Testis (tissue), 3 donors: Measurements from ENCODE around the gene LARGE1. TPM values are rescaled to one million over a fixed set of nuclear protein-coding genes. Genes with fewer than 3 reads are reported as not detected.

Source experiments
- DNase-seq: peaks from one replicate; pipeline ENCODE4 v3.0.0-alpha.2; 2019
- H3K27ac ChIP-seq, 2 donors: fragments of 200-600 bp; sonication (generic); one replicate each; pipeline ENCODE4 v1.5.1; 2019
- H3K27me3 ChIP-seq: fragments of 200-600 bp; sonication (generic); one replicate; pipeline ENCODE4 v1.5.1; 2019
- H3K36me3 ChIP-seq: fragments of 200-600 bp; sonication (generic); one replicate; pipeline ENCODE4 v1.5.1; 2017; ENCODE audit warnings: low read depth; ENCODE audit errors: missing control alignments
- H3K4me1 ChIP-seq: fragments of 200-600 bp; sonication (generic); one replicate; pipeline ENCODE4 v1.5.1; 2019
- H3K4me3 ChIP-seq, 2 donors: fragments of 200-600 bp; sonication (generic); one replicate each; pipeline ENCODE4 v1.5.1; 2017 to 2019
- H3K9me3 ChIP-seq: fragments of 200-600 bp; sonication (generic); one replicate; pipeline ENCODE4 v1.5.1; 2017
- POLR2A ChIP-seq: fragments of 450-650 bp; IDR thresholded peaks from one replicate; pipeline ENCODE4 v1.6.1; 2017; ENCODE audit warnings: antibody characterized with exemption, mild to moderate bottlenecking, moderate library complexity
- WGBS, 2 donors: methylation state at CpG; one replicate each; pipeline ENCODE4 v1.1.5; 2018; 5-methylcytosine and 5-hydroxymethylcytosine counted together
- intact Hi-C: fragments of 100-400 bp; cut with DNase I; formaldehyde crosslinking; loops from one replicate; pipeline ENCODE4 v1.15.1; 2023; ENCODE audit warnings: low total_unique reads
- polyA plus RNA-seq: library from polyadenylated mRNA; stranded (reverse); fragments of 350-450 nt; fragmentation: Illumina TruSeq; extraction: RNeasy Lipid Tissue Mini Kit (QIAGEN cat#74804); gene quantifications from one replicate; pipeline ENCODE4 v1.2.3, GENCODE V29; 2014; ENCODE audit warnings: low read depth, low replicate concordance; ENCODE audit not compliant: insufficient read depth
- total RNA-seq, 2 donors: library from RNA; depleted of rRNA; stranded (reverse); fragments of >200 nt; gene quantifications; one replicate each; pipeline ENCODE4 v1.2.3, GENCODE V29; 2016
- TF ChIP-seq, protein P1 (sequence below), 3 experiments: fragments of 450-650 bp in 2 of 3; fragments of 200-600 bp in 1 of 3; sonication (generic) in 1 of 3; IDR thresholded peaks; one replicate each; pipeline ENCODE4 v1.5.1; 2016 to 2019; ENCODE audit warnings: antibody characterized with exemption in 3 of 3, mild to moderate bottlenecking in 2 of 3, moderate library complexity in 1 of 3

LARGE1 gene
- total and polyA plus RNA-seq, 3 donors from 2014 or later, result 19.5 to 27.3 (median 21.8) TPM

DNA sequence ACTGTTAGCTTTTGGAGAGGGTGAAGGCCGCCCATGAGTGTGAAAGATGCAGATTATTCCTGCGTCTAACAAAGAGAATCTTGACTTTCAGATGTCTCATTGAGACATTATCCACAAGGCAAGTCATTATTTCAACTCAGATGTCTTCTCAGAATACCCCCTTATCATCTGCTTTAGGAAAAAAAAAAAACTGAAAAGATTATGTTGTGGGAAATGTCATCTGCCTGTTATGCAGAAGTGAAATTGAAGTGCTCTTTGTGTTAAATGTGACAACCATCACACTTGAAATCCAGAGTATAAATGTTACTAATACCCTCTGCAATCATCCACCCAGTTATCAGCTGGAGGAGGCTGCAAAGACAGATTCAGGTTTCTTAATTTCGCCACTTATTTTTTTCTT, 239.6 kb downstream of the LARGE1 start:
- intact Hi-C loops, result no loop called here
- H3K9me3 ChIP-seq, result no peaks in the 10 kb centered on the region
- DNase-seq, result no peak
- H3K27me3 ChIP-seq, result no peaks in the 10 kb centered on the region
- no peak overlapping the region for H3K4me3 ChIP-seq
- WGBS, 2 donors, result 85 to 87% methylated on average over 3 of the region's 3 CpGs
- H3K36me3 ChIP-seq, result no peaks in the 10 kb centered on the region
- no peak overlapping the region for H3K27ac ChIP-seq
- no peak for TF ChIP-seq POLR2A
- TF ChIP-seq, protein P1, sequence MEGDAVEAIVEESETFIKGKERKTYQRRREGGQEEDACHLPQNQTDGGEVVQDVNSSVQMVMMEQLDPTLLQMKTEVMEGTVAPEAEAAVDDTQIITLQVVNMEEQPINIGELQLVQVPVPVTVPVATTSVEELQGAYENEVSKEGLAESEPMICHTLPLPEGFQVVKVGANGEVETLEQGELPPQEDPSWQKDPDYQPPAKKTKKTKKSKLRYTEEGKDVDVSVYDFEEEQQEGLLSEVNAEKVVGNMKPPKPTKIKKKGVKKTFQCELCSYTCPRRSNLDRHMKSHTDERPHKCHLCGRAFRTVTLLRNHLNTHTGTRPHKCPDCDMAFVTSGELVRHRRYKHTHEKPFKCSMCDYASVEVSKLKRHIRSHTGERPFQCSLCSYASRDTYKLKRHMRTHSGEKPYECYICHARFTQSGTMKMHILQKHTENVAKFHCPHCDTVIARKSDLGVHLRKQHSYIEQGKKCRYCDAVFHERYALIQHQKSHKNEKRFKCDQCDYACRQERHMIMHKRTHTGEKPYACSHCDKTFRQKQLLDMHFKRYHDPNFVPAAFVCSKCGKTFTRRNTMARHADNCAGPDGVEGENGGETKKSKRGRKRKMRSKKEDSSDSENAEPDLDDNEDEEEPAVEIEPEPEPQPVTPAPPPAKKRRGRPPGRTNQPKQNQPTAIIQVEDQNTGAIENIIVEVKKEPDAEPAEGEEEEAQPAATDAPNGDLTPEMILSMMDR (IDR thresholded peaks at IDR 0.05), result no peak
- no peaks in the 10 kb centered on the region for H3K4me1 ChIP-seq

DNA sequence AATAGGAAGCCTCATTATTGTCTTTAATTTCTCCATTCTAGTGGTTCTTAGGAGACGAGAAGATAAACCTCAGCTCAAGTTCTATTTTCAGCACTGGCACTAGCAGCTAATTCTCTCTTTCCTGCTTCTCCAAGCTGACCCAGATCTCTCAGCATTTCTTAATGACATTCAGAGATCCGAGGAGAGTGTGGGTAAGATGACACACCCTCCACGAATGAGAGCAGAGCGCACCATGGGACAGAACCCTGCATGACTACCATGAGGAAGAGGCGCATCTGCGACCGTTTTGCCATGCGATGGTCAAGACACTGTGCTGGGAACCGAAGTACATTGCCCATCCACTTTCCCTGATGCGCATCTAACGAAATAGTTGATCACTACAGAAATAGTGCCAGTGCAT, 241.8 kb downstream of the LARGE1 start:
- no peak for TF ChIP-seq POLR2A
- TF ChIP-seq, protein P1 (IDR thresholded peaks at IDR 0.05), result no peak
- no peaks in the 10 kb centered on the region for H3K4me1 ChIP-seq
- no peak for DNase-seq
- H3K36me3 ChIP-seq, result no peaks in the 10 kb centered on the region
- H3K4me3 ChIP-seq, result no peak overlapping the region
- H3K27me3 ChIP-seq, result no peaks in the 10 kb centered on the region
- 83 to 89% methylated on average over 11 of the region's 11 CpGs for WGBS, 2 donors
- H3K9me3 ChIP-seq, result no peaks in the 10 kb centered on the region
- intact Hi-C loops, result no loop called here
- no peak overlapping the region for H3K27ac ChIP-seq

DNA sequence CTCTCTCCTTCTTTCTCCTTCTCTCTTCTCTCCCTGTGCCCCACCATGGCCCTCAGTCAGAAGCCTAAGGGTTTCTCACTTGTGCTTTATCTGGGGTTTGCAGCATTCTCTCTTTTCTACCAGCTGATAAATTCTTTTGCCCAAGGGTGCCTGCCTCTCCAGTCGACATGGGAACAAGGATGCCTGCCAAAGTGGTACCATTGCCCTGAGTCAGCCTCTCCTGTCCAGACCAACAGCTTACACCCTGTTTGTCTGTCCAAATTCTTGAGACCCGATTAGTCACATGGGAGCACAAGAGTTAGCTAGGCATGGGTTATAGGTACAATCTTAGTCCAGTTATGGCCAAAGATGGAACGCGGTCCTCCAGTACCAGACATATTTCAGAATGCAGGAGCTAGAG, 242.7 kb downstream of the LARGE1 start:
- WGBS, 2 donors, result 84 to 87% methylated on average over 4 of the region's 4 CpGs
- no peaks in the 10 kb centered on the region for H3K4me1 ChIP-seq
- no peak overlapping the region for H3K4me3 ChIP-seq
- H3K27me3 ChIP-seq, result no peaks in the 10 kb centered on the region
- DNase-seq, result no peak
- no peak overlapping the region for H3K27ac ChIP-seq
- no peaks in the 10 kb centered on the region for H3K9me3 ChIP-seq
- TF ChIP-seq, protein P1 (IDR thresholded peaks at IDR 0.05), result no peak
- no peak for TF ChIP-seq POLR2A
- intact Hi-C loops, result no loop called here
- no peaks in the 10 kb centered on the region for H3K36me3 ChIP-seq

DNA sequence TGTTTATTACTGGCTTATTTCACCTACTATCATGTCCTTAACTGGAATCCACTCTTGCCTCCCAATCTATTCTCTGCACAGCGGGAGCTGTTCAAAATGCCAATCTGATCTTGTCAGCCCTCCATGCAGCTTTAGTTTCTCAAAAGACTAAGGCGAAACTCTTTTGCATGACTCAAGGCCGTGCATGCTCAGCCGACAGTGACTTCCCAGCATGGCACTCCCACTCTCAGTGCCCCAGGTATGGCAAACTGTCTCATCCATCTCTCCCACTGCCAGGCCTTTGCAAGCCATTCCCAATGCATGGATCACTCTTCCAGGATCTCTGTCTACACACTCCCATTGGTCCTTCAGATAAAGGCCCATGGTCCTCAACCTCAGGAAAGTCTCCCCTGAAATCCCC, 245.9 kb downstream of the LARGE1 start:
- no peaks in the 10 kb centered on the region for H3K36me3 ChIP-seq
- H3K27ac ChIP-seq, result no peak overlapping the region
- 84 to 90% methylated on average over 4 of the region's 4 CpGs for WGBS, 2 donors
- H3K27me3 ChIP-seq, result no peaks in the 10 kb centered on the region
- DNase-seq, result no peak
- intact Hi-C loops, result no loop called here
- TF ChIP-seq, protein P1 (IDR thresholded peaks at IDR 0.05), result no peak
- TF ChIP-seq POLR2A, result no peak
- H3K4me3 ChIP-seq, result no peak overlapping the region
- H3K4me1 ChIP-seq, result no peaks in the 10 kb centered on the region
- no peaks in the 10 kb centered on the region for H3K9me3 ChIP-seq

DNA sequence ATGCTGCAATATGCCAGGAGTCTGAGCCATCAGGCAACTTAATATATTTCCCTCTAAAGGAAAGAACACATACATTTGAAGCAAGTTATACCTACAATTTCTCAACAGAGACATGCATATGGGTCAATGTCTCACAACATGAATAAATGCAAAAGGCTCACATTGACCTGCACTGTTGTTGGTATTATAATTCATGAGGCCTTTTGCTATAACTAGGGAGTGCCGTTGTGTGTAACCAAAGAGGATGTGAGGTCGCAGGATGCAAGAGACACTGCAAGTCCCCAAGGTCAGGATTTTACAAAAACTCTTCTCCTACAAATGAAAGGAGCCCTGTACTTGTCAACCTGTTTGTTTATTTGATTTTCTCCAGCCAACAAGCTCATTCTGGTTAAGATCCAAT, 250.5 kb downstream of the LARGE1 start:
- no peaks in the 10 kb centered on the region for H3K4me1 ChIP-seq
- no peaks in the 10 kb centered on the region for H3K36me3 ChIP-seq
- intact Hi-C loops, result no loop called here

More for the DNA sequence above, 250.5 kb downstream of the LARGE1 start:
- 62 to 68% methylated on average over 2 of the region's 2 CpGs for whole genome bisulfite sequencing, 2 donors
- TF ChIP-seq, protein P1 (IDR thresholded peaks at IDR 0.05), result no peak
- no peak for TF ChIP-seq POLR2A
- Histone ChIP-seq H3K9me3 (no peaks in the 10 kb centered on the region), H3K27me3 (no peaks in the 10 kb centered on the region), H3K27ac (no peak overlapping the region), H3K4me3 (no peak overlapping the region)
- DNase-seq, result no peak
